ENCODE results near the gene ZNF525.

DNA sequence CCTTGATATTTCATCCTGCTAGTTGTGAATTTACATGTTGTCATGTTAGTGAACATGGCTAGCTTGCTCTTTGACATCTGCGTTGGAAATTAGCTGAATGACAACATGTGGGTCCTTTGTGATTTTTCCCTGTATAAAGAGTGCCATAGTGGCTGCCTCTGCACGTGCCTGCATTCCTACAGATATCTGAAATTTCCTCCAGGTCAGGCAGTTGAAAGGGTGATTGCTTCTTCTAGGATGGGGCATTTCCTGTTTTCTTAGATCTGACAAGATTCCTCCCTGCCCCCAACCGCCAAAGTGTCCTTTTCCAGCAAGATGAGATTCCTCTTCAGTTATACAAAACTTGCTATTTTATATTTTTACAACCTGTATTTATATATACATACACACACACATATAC lies 8.8 kb downstream of the ZNF525 start:
- TF ChIP-seq, protein P1, sequence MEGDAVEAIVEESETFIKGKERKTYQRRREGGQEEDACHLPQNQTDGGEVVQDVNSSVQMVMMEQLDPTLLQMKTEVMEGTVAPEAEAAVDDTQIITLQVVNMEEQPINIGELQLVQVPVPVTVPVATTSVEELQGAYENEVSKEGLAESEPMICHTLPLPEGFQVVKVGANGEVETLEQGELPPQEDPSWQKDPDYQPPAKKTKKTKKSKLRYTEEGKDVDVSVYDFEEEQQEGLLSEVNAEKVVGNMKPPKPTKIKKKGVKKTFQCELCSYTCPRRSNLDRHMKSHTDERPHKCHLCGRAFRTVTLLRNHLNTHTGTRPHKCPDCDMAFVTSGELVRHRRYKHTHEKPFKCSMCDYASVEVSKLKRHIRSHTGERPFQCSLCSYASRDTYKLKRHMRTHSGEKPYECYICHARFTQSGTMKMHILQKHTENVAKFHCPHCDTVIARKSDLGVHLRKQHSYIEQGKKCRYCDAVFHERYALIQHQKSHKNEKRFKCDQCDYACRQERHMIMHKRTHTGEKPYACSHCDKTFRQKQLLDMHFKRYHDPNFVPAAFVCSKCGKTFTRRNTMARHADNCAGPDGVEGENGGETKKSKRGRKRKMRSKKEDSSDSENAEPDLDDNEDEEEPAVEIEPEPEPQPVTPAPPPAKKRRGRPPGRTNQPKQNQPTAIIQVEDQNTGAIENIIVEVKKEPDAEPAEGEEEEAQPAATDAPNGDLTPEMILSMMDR (IDR thresholded peaks at IDR 0.05; ENCODE audit: low read depth, low read length, poor library complexity, severe bottlenecking) = no peak
- no peak for TF ChIP-seq EZH2phosphoT487 (IDR thresholded peaks at IDR 0.05; ENCODE audit: borderline replicate concordance, low read length)

Data from DOHH2 (cell line).